Stimulated activated naive CD8-positive, alpha-beta T cell treated with anti-CD3 and anti-CD28 coated beads, Interleukin-15, Interleukin-2, amounts not matched to agents 100 ng/mL and 50 ng/mL, for 24 hours (primary cell): ENCODE measurements around the gene KHDRBS2.

Experiments
- H3K27ac Mint-ChIP-seq: one replicate; pipeline ENCODE4 v1.8.0; 2021; ENCODE audit warnings: mild to moderate bottlenecking, mixed read lengths
- H3K27me3 Mint-ChIP-seq: one replicate; pipeline ENCODE4 v1.8.0; 2021; ENCODE audit warnings: mixed read lengths
- H3K36me3 Mint-ChIP-seq: one replicate; pipeline ENCODE4 v1.8.0; 2021; ENCODE audit warnings: low read depth, mixed read lengths
- H3K4me1 Mint-ChIP-seq: one replicate; pipeline ENCODE4 v1.8.0; 2021; ENCODE audit warnings: low read depth, mixed read lengths
- H3K4me3 Mint-ChIP-seq: one replicate; pipeline ENCODE4 v1.8.0; 2021; ENCODE audit warnings: mild to moderate bottlenecking, mixed read lengths
- H3K9me3 Mint-ChIP-seq: one replicate; pipeline ENCODE4 v1.8.0; 2021; ENCODE audit warnings: mixed read lengths

Gene KHDRBS2

GRCh38 chr6:62009445-62009844 lies 276.6 kb downstream of the KHDRBS2 start:
- Mint-ChIP-seq H3K9me3 (peaks cover 11% of the 10 kb centered on the region), H3K4me3 (no peak overlapping the region), H3K27ac (no peak overlapping the region), H3K27me3 (no peaks in the 10 kb centered on the region), H3K36me3 (no peaks in the 10 kb centered on the region), H3K4me1 (no peaks in the 10 kb centered on the region)

GRCh38 chr6:61989616-61990015 lies 296.4 kb downstream of the KHDRBS2 start:
- no peaks in the 10 kb centered on the region for H3K4me1 Mint-ChIP-seq
- no peak overlapping the region for H3K27ac Mint-ChIP-seq
- H3K36me3 Mint-ChIP-seq: no peaks in the 10 kb centered on the region
- H3K27me3 Mint-ChIP-seq: no peaks in the 10 kb centered on the region
- no peak overlapping the region for H3K4me3 Mint-ChIP-seq
- H3K9me3 Mint-ChIP-seq: no peaks in the 10 kb centered on the region

- Mint-ChIP-seq H3K9me3 (peaks cover 6% of the 10 kb centered on the region), H3K27ac (no peak overlapping the region), H3K4me3 (no peak overlapping the region), H3K4me1 (no peaks in the 10 kb centered on the region), H3K27me3 (no peaks in the 10 kb centered on the region), H3K36me3 (no peaks in the 10 kb centered on the region)
These were observed 305.4 kb downstream of the KHDRBS2 start for GRCh38 chr6:61980622-61981021.

GRCh38 chr6:61977947-61978346 lies 308.1 kb downstream of the KHDRBS2 start:
- no peaks in the 10 kb centered on the region for H3K27me3 Mint-ChIP-seq
- H3K36me3 Mint-ChIP-seq: no peaks in the 10 kb centered on the region
- no peak overlapping the region for H3K4me3 Mint-ChIP-seq
- H3K27ac Mint-ChIP-seq: no peak overlapping the region
- no peaks in the 10 kb centered on the region for H3K4me1 Mint-ChIP-seq
- H3K9me3 Mint-ChIP-seq: peaks cover 6% of the 10 kb centered on the region

- H3K27me3 Mint-ChIP-seq: no peaks in the 10 kb centered on the region
- peaks cover 6% of the 10 kb centered on the region for H3K9me3 Mint-ChIP-seq
- no peak overlapping the region for H3K4me3 Mint-ChIP-seq
- H3K4me1 Mint-ChIP-seq: no peaks in the 10 kb centered on the region
- H3K27ac Mint-ChIP-seq: no peak overlapping the region
- no peaks in the 10 kb centered on the region for H3K36me3 Mint-ChIP-seq
These were observed 308.9 kb downstream of the KHDRBS2 start for GRCh38 chr6:61977099-61977498.

- Mint-ChIP-seq H3K4me3 (no peak overlapping the region), H3K27me3 (no peaks in the 10 kb centered on the region), H3K9me3 (peaks cover 20% of the 10 kb centered on the region), H3K27ac (no peak overlapping the region), H3K36me3 (no peaks in the 10 kb centered on the region), H3K4me1 (no peaks in the 10 kb centered on the region)
These were observed 326.8 kb downstream of the KHDRBS2 start for GRCh38 chr6:61959196-61959595.

GRCh38 chr6:61953851-61954250 lies 332.2 kb downstream of the KHDRBS2 start:
- Mint-ChIP-seq H3K4me1 (no peaks in the 10 kb centered on the region), H3K27me3 (no peaks in the 10 kb centered on the region), H3K9me3 (peaks cover 24% of the 10 kb centered on the region), H3K27ac (no peak overlapping the region), H3K36me3 (no peaks in the 10 kb centered on the region), H3K4me3 (no peak overlapping the region)

- no peak overlapping the region for H3K4me3 Mint-ChIP-seq
- H3K4me1 Mint-ChIP-seq: no peaks in the 10 kb centered on the region
- H3K9me3 Mint-ChIP-seq: peaks cover 5% of the 10 kb centered on the region
- no peaks in the 10 kb centered on the region for H3K27me3 Mint-ChIP-seq
- no peaks in the 10 kb centered on the region for H3K36me3 Mint-ChIP-seq
- H3K27ac Mint-ChIP-seq: no peak overlapping the region
These were observed 334.4 kb downstream of the KHDRBS2 start for GRCh38 chr6:61951586-61951985.

GRCh38 chr6:61950811-61951210 lies 335.2 kb downstream of the KHDRBS2 start:
- Mint-ChIP-seq H3K27ac (no peak overlapping the region), H3K27me3 (no peaks in the 10 kb centered on the region), H3K36me3 (no peaks in the 10 kb centered on the region), H3K4me1 (no peaks in the 10 kb centered on the region), H3K9me3 (peaks cover 5% of the 10 kb centered on the region), H3K4me3 (no peak overlapping the region)

GRCh38 chr6:61949971-61950370 lies 336.1 kb downstream of the KHDRBS2 start:
- H3K27me3 Mint-ChIP-seq: no peaks in the 10 kb centered on the region
- H3K4me3 Mint-ChIP-seq: no peak overlapping the region
- H3K4me1 Mint-ChIP-seq: no peaks in the 10 kb centered on the region
- peaks cover 5% of the 10 kb centered on the region for H3K9me3 Mint-ChIP-seq
- no peak overlapping the region for H3K27ac Mint-ChIP-seq
- H3K36me3 Mint-ChIP-seq: no peaks in the 10 kb centered on the region

GRCh38 chr6:61949161-61949560 lies 336.9 kb downstream of the KHDRBS2 start:
- Mint-ChIP-seq H3K27ac (no peak overlapping the region), H3K36me3 (no peaks in the 10 kb centered on the region)

GRCh38 chr6:61947311-61947947 lies 338.6 kb downstream of the KHDRBS2 start:
- Mint-ChIP-seq H3K9me3 (peaks cover 3% of the 10 kb centered on the region), H3K4me1 (no peaks in the 10 kb centered on the region), H3K27ac (no peak overlapping the region), H3K27me3 (no peaks in the 10 kb centered on the region), H3K4me3 (no peak overlapping the region), H3K36me3 (no peaks in the 10 kb centered on the region)

More at GRCh38 chr6:61949161-61949560, 336.9 kb downstream of the KHDRBS2 start:
- no peaks in the 10 kb centered on the region for H3K4me1 Mint-ChIP-seq
- H3K9me3 Mint-ChIP-seq: peaks cover 5% of the 10 kb centered on the region
- H3K27me3 Mint-ChIP-seq: no peaks in the 10 kb centered on the region
- no peak overlapping the region for H3K4me3 Mint-ChIP-seq

GRCh38 chr6:61940919-61941318 lies 345.1 kb downstream of the KHDRBS2 start:
- no peaks in the 10 kb centered on the region for H3K36me3 Mint-ChIP-seq
- no peak overlapping the region for H3K4me3 Mint-ChIP-seq
- peaks cover 19% of the 10 kb centered on the region for H3K9me3 Mint-ChIP-seq
- H3K27me3 Mint-ChIP-seq: no peaks in the 10 kb centered on the region
- no peaks in the 10 kb centered on the region for H3K4me1 Mint-ChIP-seq
- H3K27ac Mint-ChIP-seq: no peak overlapping the region

- Mint-ChIP-seq H3K27me3 (no peaks in the 10 kb centered on the region), H3K27ac (no peak overlapping the region), H3K9me3 (peaks cover 25% of the 10 kb centered on the region), H3K4me1 (no peaks in the 10 kb centered on the region), H3K36me3 (no peaks in the 10 kb centered on the region), H3K4me3 (no peak overlapping the region)
These were observed 350.7 kb downstream of the KHDRBS2 start for GRCh38 chr6:61935242-61935846.

GRCh38 chr6:61909486-61909885 lies 376.5 kb downstream of the KHDRBS2 start:
- H3K4me3 Mint-ChIP-seq: no peak overlapping the region
- peaks cover 13% of the 10 kb centered on the region for H3K9me3 Mint-ChIP-seq
- no peak overlapping the region for H3K27ac Mint-ChIP-seq
- H3K27me3 Mint-ChIP-seq: no peaks in the 10 kb centered on the region
- no peaks in the 10 kb centered on the region for H3K36me3 Mint-ChIP-seq
- no peaks in the 10 kb centered on the region for H3K4me1 Mint-ChIP-seq

- H3K36me3 Mint-ChIP-seq: no peaks in the 10 kb centered on the region
- no peaks in the 10 kb centered on the region for H3K27me3 Mint-ChIP-seq
- H3K4me1 Mint-ChIP-seq: no peaks in the 10 kb centered on the region
- H3K27ac Mint-ChIP-seq: no peak overlapping the region
- H3K4me3 Mint-ChIP-seq: no peak overlapping the region
- H3K9me3 Mint-ChIP-seq: peaks cover 9% of the 10 kb centered on the region
These were observed 384.3 kb downstream of the KHDRBS2 start for GRCh38 chr6:61901748-61902147.
